ENCODE measurements around the gene FAM149B1. TPM values are rescaled to one million over a fixed set of nuclear protein-coding genes. Genes with fewer than 3 reads are reported as not detected.

FAM149B1 gene
- total RNA-seq, 1 donor from 2014 or later, result 23.5 TPM

DNA sequence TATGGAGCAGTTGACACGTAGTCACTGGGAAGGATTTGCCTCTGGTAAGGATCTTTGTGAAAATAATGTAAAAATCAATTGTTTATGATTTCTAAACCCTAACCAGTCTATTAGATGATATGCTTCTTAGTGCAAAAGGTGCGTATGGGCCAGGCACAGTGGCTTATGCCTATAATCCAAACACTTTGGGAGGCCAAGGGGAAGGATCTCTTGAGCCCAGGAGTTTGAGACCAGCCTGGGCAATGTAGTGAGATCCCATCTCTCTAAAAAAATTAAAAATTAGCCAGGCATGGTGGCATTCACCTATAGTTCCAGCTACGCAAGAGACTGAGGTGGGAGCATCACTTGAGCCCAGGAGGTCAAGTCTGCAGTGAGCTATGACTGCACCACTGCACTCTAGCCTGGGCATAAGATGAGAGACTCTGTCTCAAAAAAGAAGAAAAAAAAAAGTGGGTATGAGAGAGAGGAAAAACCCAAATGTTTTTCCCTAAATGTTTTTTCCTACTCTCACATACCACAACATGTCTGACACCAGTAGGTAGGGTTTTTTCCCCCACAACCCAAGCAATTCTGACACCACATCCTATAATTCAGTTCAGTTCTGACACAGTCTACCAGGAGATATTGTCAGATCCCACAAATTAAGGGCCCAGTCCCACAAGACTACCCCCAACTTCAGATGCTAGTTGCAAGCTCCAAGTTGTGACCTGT lies 42.6 kb downstream of the FAM149B1 start:
- TF ChIP-seq, protein P1, sequence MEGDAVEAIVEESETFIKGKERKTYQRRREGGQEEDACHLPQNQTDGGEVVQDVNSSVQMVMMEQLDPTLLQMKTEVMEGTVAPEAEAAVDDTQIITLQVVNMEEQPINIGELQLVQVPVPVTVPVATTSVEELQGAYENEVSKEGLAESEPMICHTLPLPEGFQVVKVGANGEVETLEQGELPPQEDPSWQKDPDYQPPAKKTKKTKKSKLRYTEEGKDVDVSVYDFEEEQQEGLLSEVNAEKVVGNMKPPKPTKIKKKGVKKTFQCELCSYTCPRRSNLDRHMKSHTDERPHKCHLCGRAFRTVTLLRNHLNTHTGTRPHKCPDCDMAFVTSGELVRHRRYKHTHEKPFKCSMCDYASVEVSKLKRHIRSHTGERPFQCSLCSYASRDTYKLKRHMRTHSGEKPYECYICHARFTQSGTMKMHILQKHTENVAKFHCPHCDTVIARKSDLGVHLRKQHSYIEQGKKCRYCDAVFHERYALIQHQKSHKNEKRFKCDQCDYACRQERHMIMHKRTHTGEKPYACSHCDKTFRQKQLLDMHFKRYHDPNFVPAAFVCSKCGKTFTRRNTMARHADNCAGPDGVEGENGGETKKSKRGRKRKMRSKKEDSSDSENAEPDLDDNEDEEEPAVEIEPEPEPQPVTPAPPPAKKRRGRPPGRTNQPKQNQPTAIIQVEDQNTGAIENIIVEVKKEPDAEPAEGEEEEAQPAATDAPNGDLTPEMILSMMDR (IDR thresholded peaks at IDR 0.05), result no peak
- H3K27ac ChIP-seq, result no peak overlapping the region
- no peaks in the 10 kb centered on the region for H3K27me3 ChIP-seq (ENCODE audit: low read depth)
- DNase-seq, result no peak
- no peaks in the 10 kb centered on the region for H3K9me3 ChIP-seq
- no peak for ATAC-seq
- H3K36me3 ChIP-seq, result peaks cover 16% of the 10 kb centered on the region
- intact Hi-C loops (cut with DNase I), result no loop called here
- H3K4me1 ChIP-seq, result no peaks in the 10 kb centered on the region
- H3K4me3 ChIP-seq, result no peak overlapping the region

DNA sequence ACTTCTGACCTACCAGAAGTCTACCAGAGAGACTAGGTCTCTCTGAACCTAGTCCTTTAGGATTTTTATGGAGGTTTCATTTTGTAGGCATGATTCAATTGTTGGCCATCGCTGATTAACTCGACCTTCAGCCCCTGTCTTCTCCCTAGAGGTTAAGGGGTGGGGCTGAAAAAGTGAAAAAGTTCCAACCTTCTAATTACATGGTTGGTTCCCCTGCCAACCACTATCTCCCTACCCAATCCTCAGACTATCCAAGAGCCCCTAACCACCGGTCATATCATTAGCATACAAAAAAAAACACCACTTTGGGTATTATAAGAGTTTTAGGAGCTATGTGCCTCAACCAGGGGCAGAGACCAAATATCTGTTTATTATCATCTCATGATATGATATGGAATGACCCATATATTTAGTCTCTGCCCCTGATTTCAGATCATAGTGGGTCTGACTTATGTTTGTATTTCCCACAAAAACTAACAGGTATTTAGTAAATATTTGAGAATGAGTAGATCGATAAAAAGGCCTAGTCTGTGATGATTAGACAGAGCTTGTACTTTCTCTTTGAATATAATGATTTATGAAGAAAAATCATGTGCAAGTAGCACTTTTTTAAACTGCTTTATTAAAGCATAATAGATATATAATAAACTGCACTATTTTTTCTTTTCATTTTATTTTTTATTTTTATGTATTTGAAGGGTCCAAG lies 43.3 kb downstream of the FAM149B1 start:
- H3K9me3 ChIP-seq, result no peaks in the 10 kb centered on the region
- no peak for DNase-seq
- H3K4me3 ChIP-seq, result no peak overlapping the region
- H3K27ac ChIP-seq, result no peak overlapping the region
- H3K36me3 ChIP-seq, result peaks cover 16% of the 10 kb centered on the region
- no peaks in the 10 kb centered on the region for H3K4me1 ChIP-seq
- no peaks in the 10 kb centered on the region for H3K27me3 ChIP-seq (ENCODE audit: low read depth)
- intact Hi-C loops (cut with DNase I), result no loop called here
- TF ChIP-seq, protein P1 (IDR thresholded peaks at IDR 0.05), result no peak
- ATAC-seq, result no peak

DNA sequence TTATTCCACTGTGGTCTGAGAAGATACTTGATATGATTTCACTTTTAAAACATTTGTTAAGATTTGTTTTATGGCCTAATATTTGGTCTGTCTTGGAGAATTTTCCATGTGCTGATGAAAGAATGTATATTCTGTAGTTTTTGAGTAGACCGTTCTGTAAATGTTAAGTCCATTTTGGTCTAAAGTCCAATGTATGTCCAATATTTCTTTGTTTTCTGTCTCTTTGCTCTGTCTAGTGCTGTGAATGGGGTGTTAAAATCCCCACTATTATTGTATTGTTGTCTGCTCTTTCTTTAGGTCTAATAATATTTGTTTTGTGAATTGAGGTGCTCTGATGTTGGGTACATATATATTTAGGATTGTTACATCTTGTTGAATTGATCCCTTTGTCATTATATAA lies 47.8 kb downstream of the FAM149B1 start:
- no peak overlapping the region for H3K27ac ChIP-seq
- TF ChIP-seq, protein P1 (IDR thresholded peaks at IDR 0.05), result no peak
- intact Hi-C loops (cut with DNase I), result no loop called here
- ATAC-seq (no peak), DNase-seq (no peak)
- no peaks in the 10 kb centered on the region for H3K4me1 ChIP-seq
- H3K9me3 ChIP-seq, result no peaks in the 10 kb centered on the region
- no peaks in the 10 kb centered on the region for H3K27me3 ChIP-seq (ENCODE audit: low read depth)
- H3K4me3 ChIP-seq, result no peak overlapping the region
- peaks cover 30% of the 10 kb centered on the region for H3K36me3 ChIP-seq

DNA sequence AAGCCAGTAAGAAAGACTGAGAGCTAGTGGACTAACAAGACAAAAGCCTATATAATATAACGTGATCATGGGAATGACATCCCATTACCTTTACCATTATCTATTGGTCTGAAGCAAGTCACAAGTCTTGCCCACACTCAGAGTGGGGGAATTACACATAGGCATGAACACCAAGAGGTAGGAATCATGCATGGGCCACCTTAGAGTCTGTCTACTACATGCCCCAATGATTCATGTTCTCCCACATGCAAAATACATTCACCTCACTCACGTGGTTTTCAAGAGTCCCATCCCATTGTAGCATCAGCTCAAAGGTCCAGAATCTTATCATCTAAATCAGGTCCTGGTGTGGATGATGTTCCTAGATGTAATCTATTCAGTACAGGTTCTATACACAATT lies 49.7 kb downstream of the FAM149B1 start:
- TF ChIP-seq, protein P1 (IDR thresholded peaks at IDR 0.05), result no peak
- Histone ChIP-seq H3K27me3 (ENCODE audit: low read depth) (no peaks in the 10 kb centered on the region), H3K36me3 (peaks cover 24% of the 10 kb centered on the region), H3K27ac (no peak overlapping the region), H3K4me3 (no peak overlapping the region), H3K9me3 (no peaks in the 10 kb centered on the region), H3K4me1 (no peaks in the 10 kb centered on the region)
- DNase-seq (no peak), ATAC-seq (no peak)
- intact Hi-C loops (cut with DNase I), result no loop called here

DNA sequence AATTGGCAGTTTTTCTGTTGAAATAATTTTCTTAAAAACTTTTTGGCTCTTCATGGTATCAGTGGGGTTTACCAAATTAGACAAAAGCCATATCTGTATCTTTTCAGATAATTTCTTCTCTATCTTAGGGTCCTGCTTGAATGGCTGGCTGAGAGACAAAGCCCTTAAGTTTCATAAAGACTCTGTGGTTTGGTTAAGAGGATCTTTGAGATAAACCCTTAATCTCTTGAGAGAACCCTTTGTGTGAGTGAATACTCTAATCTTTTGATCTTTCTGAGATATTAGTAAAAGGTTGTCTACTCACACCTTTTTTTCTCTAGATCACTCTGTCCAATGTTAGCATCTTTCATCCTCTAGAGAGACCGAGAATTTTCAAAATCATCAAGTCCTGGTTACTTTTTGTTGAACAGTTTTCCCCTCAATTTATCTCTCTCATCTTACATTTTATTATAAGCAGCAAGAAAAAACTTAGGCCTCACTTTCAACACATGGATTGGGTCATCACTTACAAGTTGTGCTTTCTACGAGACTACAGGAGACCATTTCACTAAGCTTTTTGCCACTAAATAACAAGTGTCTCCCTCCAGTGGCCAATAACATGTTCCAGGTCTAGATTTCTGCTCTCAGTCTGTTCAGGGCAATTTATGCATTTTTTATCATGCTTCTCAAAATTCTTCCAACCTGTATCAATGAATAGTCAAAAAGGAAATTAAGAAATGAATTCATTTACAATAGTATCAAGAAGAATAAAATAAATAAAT lies 50.7 kb downstream of the FAM149B1 start:
- Histone ChIP-seq H3K36me3 (peaks cover 24% of the 10 kb centered on the region), H3K9me3 (no peaks in the 10 kb centered on the region), H3K4me1 (no peaks in the 10 kb centered on the region), H3K27me3 (ENCODE audit: low read depth) (no peaks in the 10 kb centered on the region), H3K4me3 (no peak overlapping the region), H3K27ac (no peak overlapping the region)
- ATAC-seq (no peak), DNase-seq (no peak)
- intact Hi-C loops (cut with DNase I), result no loop called here
- TF ChIP-seq, protein P1 (IDR thresholded peaks at IDR 0.05), result peak; percentile 21
